DND-41 (cell line): ENCODE data around the gene PCDHB11.
"Not testable (repeated sequence)": the region's sequence is repeated elsewhere in the genome, so short reads cannot be mapped to it uniquely, and the experiment has no call there.

Source experiments
- EZH2 ChIP-seq: IDR thresholded peaks from 3 replicates; pipeline ENCODE4 v1.6.1; 2012; ENCODE audit warnings: borderline replicate concordance, low read depth, mild to moderate bottlenecking, moderate library complexity, low read length, inconsistent platforms; ENCODE audit not compliant: severe bottlenecking
- TF ChIP-seq, protein P1 (sequence below): IDR thresholded peaks from 2 replicates; pipeline ENCODE4 v1.5.1; 2012; ENCODE audit warnings: borderline replicate concordance, low read length, moderate library complexity, mild to moderate bottlenecking; ENCODE audit not compliant: poor library complexity, severe bottlenecking; ENCODE audit errors: extremely low read depth

DNA sequence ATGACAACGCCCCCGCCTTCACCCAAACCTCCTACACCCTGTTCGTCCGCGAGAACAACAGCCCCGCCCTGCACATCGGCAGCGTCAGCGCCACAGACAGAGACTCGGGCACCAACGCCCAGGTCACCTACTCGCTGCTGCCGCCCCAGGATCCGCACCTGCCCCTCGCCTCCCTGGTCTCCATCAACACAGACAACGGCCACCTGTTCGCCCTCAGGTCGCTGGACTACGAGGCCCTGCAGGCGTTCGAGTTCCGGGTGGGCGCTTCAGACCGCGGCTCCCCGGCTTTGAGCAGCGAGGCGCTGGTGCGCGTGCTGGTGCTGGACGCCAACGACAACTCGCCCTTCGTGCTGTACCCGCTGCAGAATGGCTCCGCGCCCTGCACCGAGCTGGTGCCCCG is 20.1 kb upstream of the PCDHB11 start:
- TF ChIP-seq, protein P1, sequence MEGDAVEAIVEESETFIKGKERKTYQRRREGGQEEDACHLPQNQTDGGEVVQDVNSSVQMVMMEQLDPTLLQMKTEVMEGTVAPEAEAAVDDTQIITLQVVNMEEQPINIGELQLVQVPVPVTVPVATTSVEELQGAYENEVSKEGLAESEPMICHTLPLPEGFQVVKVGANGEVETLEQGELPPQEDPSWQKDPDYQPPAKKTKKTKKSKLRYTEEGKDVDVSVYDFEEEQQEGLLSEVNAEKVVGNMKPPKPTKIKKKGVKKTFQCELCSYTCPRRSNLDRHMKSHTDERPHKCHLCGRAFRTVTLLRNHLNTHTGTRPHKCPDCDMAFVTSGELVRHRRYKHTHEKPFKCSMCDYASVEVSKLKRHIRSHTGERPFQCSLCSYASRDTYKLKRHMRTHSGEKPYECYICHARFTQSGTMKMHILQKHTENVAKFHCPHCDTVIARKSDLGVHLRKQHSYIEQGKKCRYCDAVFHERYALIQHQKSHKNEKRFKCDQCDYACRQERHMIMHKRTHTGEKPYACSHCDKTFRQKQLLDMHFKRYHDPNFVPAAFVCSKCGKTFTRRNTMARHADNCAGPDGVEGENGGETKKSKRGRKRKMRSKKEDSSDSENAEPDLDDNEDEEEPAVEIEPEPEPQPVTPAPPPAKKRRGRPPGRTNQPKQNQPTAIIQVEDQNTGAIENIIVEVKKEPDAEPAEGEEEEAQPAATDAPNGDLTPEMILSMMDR, result not testable (repeated sequence)
- not testable (repeated sequence) for TF ChIP-seq EZH2
